Activated CD4-positive, CD25-positive, alpha-beta regulatory T cell treated with anti-CD3 and anti-CD28 coated beads, Interleukin-2, amount 50 U/mL, for 72 hours (primary cell): ENCODE results near the gene TOP2A.

Source experiments
- DNase-seq: peaks from one replicate; pipeline ENCODE4 v3.0.0; 2021

Gene TOP2A

DNA sequence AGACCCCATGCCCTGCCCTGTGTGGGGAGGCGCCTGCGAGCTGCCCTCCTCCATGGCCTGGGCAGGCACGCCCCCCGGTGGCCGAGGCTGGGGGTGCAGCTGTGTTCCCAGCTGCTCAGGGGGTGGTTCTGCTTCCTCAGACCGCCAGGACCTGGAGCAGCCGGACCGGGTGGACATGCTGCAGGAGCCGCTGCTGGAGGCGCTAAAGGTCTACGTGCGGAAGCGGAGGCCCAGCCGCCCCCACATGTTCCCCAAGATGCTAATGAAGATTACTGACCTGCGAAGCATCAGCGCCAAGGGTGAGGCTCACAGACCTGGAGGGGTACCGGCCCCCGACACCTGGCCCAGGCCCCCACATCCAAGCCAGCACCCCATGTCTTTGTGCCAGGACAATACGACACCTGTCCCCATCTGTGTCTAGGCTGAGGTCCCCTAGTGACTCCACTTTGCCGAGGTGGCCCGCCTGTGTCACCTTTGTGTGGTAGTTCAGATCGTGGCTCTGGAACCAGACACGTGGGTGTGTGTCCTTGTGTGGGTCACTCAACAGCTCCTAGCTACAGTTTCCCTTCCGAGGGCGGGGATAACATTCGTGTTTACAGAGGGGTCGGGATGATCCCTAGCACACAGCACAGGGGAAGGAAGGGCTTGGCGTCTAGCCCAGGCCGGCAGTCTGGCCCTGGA, 62.4 kb downstream of the TOP2A start:
- DNase-seq = peak; percentile 83

GRCh38 chr17:40354221-40355122, 63.2 kb downstream of the TOP2A start:
- DNase-seq = no peak

- no peak for DNase-seq
These were observed 64.8 kb downstream of the TOP2A start for GRCh38 chr17:40352779-40353394.

DNA sequence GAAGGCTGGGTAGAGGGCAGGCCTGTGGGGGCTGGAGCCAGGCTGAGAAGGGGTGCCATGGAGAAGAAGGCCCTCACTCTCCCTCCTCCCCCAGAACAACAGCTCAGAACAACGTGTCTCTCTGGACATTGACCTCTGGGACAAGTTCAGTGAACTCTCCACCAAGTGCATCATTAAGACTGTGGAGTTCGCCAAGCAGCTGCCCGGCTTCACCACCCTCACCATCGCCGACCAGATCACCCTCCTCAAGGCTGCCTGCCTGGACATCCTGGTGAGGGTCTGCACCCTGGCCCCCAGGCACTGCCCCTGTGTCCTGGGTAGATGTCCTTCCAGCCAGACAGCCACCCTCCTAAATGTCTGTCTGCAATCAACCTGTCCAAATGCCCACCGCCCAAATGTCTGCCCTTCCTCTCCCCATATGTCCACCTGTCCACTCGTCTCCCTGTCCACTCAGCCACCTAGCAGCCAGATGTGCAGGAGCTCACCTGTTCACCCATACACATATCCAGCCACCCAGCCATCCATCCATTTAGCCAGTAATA, 65.4 kb downstream of the TOP2A start:
- no peak for DNase-seq

DNA sequence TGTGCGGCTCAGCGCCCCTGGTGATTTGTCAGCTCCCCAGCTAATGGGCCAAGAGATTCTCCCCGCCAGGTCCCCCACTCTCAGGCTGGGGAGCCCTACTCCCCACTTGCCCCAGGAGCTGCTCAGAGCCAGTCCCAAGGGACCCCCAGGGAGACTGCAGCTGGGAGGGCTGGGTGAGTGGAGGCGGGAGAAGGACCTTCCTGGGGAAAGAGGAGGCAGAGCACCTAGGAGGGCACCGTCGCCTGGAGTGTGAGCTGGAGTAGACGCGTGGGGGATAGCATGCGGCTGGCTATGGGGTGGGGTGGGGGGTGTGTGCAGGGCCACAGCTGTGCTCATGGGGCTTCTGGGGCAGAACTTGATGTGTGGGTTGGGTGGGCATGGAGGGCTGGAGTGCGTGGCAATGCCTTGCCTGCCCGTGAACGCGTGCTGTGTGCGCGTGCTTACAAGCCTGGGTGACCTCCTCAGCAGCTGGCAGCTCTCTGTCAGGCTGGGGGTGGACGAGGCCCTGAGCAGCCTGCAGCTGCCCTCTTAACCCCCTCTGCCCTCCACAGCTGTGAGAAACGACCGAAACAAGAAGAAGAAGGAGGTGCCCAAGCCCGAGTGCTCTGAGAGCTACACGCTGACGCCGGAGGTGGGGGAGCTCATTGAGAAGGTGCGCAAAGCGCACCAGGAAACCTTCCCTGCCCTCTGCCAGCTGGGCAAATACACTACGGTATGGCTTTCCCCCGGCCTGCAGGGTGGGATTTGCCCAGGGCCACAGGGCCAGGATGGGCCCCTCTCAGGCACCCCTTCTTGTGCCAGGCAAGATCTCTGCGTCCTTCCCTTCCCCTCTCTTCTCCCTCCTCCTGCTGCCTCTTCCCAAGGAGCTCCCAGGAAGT, 66.1 kb downstream of the TOP2A start:
- no peak for DNase-seq

DNA sequence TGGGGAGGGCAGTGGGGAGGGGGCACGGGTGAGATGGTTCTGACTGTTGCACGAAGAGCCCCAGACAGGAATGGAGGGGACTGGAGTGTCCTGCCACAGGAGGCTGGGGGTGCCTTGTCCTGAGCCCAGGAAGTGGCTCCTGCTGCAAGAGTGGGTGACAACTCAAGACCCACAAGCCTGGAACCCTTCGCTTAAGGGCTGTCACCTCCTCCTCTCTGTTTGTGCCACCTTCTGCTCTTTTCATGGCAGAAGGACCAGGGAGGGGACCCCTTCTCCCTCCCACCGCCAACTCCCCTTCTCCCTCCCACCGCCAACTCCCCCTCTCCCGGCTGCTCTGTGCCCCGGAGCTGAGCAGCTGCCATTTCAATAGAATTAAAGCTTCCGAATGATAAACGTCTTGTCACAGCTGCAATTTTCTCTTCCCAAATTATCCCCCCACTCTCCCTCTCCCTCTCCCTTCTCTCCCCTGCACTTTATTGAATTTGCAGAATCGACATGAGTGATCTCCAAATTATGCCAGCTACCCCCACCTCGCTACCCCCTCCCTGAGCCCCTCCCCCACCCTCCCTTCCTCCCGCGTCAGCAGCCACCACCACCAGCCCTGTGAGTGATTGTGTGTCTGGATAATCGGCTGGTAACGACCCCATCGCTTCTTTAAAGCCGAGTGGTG, 66.9 kb downstream of the TOP2A start:
- DNase-seq = no peak

GRCh38 chr17:40349895-40350688, 67.6 kb downstream of the TOP2A start:
- DNase-seq = no peak

GRCh38 chr17:40349477-40349894, 68.2 kb downstream of the TOP2A start:
- no peak for DNase-seq

GRCh38 chr17:40348562-40349476, 68.9 kb downstream of the TOP2A start:
- no peak for DNase-seq

GRCh38 chr17:40348136-40348504, 69.6 kb downstream of the TOP2A start:
- DNase-seq = no peak

GRCh38 chr17:40347319-40348135, 70.2 kb downstream of the TOP2A start:
- DNase-seq = no peak

- DNase-seq = no peak
These were observed 70.9 kb downstream of the TOP2A start for GRCh38 chr17:40346765-40347158.

DNA sequence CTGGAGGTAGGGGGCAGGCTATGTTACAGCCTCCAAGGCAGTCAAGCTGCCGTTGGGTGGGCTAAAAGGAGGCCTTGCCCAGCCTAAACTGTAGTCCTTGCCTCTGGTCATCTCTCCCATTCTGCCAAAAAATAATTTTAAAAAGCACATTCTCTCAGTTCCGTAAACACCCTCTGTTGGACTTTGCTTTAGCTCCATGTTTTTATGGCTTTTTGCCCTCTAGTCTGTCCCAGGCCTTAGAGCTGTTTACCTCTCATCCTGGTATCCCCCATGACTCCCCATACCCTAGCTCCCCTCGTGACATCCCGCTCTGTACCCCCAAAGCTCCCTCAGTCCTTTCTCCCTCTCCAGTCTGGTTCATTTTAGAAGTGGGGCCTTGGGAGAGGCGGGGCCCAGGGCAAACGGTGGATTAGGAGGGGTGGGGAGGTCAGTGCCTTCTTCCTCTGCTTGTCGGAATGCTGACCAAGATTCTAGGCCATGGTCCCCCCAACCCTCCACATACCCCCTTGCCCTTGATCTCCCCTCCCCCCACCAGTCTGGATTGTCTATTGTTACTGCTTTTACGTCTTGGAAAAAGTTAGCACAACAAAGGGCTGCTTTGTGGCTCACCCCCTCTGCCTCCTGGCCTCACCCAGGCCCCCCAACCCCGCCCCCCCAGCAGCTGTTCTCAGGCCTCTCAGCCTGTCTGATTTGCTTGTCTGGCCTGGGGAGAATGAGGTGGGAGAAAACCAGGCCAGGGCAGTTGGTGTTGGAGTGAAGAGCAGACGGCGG, 71.5 kb downstream of the TOP2A start:
- DNase-seq = no peak

GRCh38 chr17:40345161-40345993, 72.3 kb downstream of the TOP2A start:
- no peak for DNase-seq

GRCh38 chr17:40344421-40345160, 73.1 kb downstream of the TOP2A start:
- DNase-seq = no peak
